K562 (cell line): ENCODE results near the gene SFXN5. TPM values are rescaled to one million over a fixed set of nuclear protein-coding genes. Genes with fewer than 3 reads are reported as not detected.

Experiments used
- ATAC-seq: fragments of 200-7000 bp; cut with Tn5 transposase; 3 replicates; pipeline ENCODE4 v1.9.1; 2020; ENCODE audit warnings: moderate library complexity
- BruUV-seq: library from RNA; stranded (reverse); fragments of 400-500 nt; replicated peaks from 2 replicates; lab custom pipeline; 2021; lab: Mats Ljungman, UMichigan
- CTCF ChIA-PET: fragments of 300-600 bp; formaldehyde crosslinking; extraction: SDS; loops from one replicate; lab custom pipeline; 2021; ENCODE audit warnings: low intra/inter-chr PET ratio; lab: Yijun Ruan, JAX
- POLR2A ChIA-PET: fragments of 300-600, 350-650 bp; sonication (Branson Sonifier 250); formaldehyde crosslinking; extraction: SDS; loops from one replicate; lab custom pipeline; 2021; ENCODE audit warnings: antibody characterized with exemption, inconsistent platforms; lab: Yijun Ruan, JAX
- DNase-seq, 4 experiments: peaks; one replicate each; pipeline versions ENCODE4 v3.0.0 to v3.0.0-alpha.2; 2011 to 2018; ENCODE audit warnings: low spot score in 3 of 4, mixed read lengths in 3 of 4; ENCODE audit errors: extremely low read depth in 1 of 4
- FAIRE-seq: peaks from 2 replicates; lab custom pipeline; 2011; peaks lifted over from hg19 to GRCh38; lab: Jason Lieb, UNC
- H2AFZ ChIP-seq: 2 replicates; pipeline ENCODE4 v1.6.0; 2011; ENCODE audit warnings: low read depth, low read length, control low read depth, inconsistent platforms
- H3K27ac ChIP-seq: fragments of 200-600 bp; 3 replicates; pipeline ENCODE4 v1.8.0; 2011; ENCODE audit warnings: low read depth, mild to moderate bottlenecking, control low read depth, inconsistent platforms, low read length, moderate library complexity, mixed read lengths; ENCODE audit errors: extremely low read depth
- H3K27me3 ChIP-seq, 2 experiments: fragments of 300-600 bp in 1 of 2; 2 replicates in 1 of 2; 3 replicates in 1 of 2; pipeline versions ENCODE4 v1.6.0 to v1.8.0; 2011; ENCODE audit warnings: inconsistent platforms in 2 of 2, low read length in 2 of 2, mild to moderate bottlenecking in 1 of 2, mixed read lengths in 1 of 2, moderate library complexity in 1 of 2; ENCODE audit not compliant: control insufficient read depth in 2 of 2, insufficient read depth in 2 of 2
- H3K36me3 ChIP-seq: fragments of 300-600 bp; 3 replicates; pipeline ENCODE4 v1.8.0; 2011; ENCODE audit warnings: mild to moderate bottlenecking, low read length, inconsistent platforms; ENCODE audit not compliant: control insufficient read depth, insufficient read depth
- H3K4me1 ChIP-seq, 2 experiments: fragments of 200-600 bp in 1 of 2; replicated peaks in 1 of 2; 2 replicates in 1 of 2; 3 replicates in 1 of 2; pipeline versions ENCODE4 v1.5.1 to v1.8.0; 2011; ENCODE audit warnings: inconsistent platforms in 2 of 2, low read length in 2 of 2, mild to moderate bottlenecking in 1 of 2, mixed read lengths in 1 of 2, moderate library complexity in 1 of 2; ENCODE audit not compliant: control insufficient read depth in 2 of 2, insufficient read depth in 2 of 2
- H3K4me2 ChIP-seq: 2 replicates; pipeline ENCODE4 v1.6.1; 2011; ENCODE audit warnings: low read length, control low read depth, inconsistent platforms, mixed read lengths; ENCODE audit not compliant: insufficient read depth
- H3K4me3 ChIP-seq: fragments of 200-600 bp; sonication (generic), shearing (Covaris generic); 2 replicates; pipeline ENCODE4 v1.5.1; 2016; ENCODE audit warnings: control low read depth, inconsistent platforms
- H3K79me2 ChIP-seq: fragments of 200-600 bp; 3 replicates; pipeline ENCODE4 v1.8.0; 2011; ENCODE audit warnings: low read length, inconsistent platforms; ENCODE audit not compliant: control insufficient read depth, insufficient read depth
- H3K9ac ChIP-seq, 2 experiments: 2 replicates each; pipeline versions ENCODE4 v1.6.0 to v1.6.1; 2011; ENCODE audit warnings: low read depth in 2 of 2, low read length in 2 of 2, control low read depth in 1 of 2, inconsistent platforms in 1 of 2, mild to moderate bottlenecking in 1 of 2, mixed read lengths in 1 of 2; ENCODE audit not compliant: insufficient read depth in 1 of 2
- H3K9me1 ChIP-seq: one replicate; pipeline ENCODE4 v1.6.0; 2011; ENCODE audit warnings: inconsistent platforms, mild to moderate bottlenecking, low read length, moderate library complexity; ENCODE audit not compliant: control insufficient read depth, insufficient read depth
- H3K9me3 ChIP-seq: replicated peaks from 2 replicates; pipeline ENCODE4 v1.5.1; 2011; ENCODE audit warnings: low read depth, low read length, inconsistent platforms; ENCODE audit not compliant: control insufficient read depth, insufficient read depth
- H4K20me1 ChIP-seq: replicated peaks from 2 replicates; pipeline ENCODE4 v1.6.1; 2011; ENCODE audit warnings: low read length, inconsistent platforms, mixed read lengths; ENCODE audit not compliant: control insufficient read depth, insufficient read depth
- ADNP ChIP-seq: fragments of 200-800 bp; sonication (Bioruptor generic); IDR thresholded peaks from 2 replicates; pipeline ENCODE4 v1.6.1; 2016; ENCODE audit warnings: missing genetic modification characterization, missing compliant biosample characterization
- DNMT1 ChIP-seq: fragments of 450-650 bp; IDR thresholded peaks from 2 replicates; pipeline ENCODE4 v1.6.1; 2016; ENCODE audit warnings: antibody characterized with exemption, mild to moderate bottlenecking
- ELF4 ChIP-seq: fragments of 450-650 bp; formaldehyde crosslinking; IDR thresholded peaks from 2 replicates; pipeline ENCODE4 v1.4.0; 2022; ENCODE audit warnings: missing genetic modification characterization
- EP300 ChIP-seq: IDR thresholded peaks from 2 replicates; pipeline ENCODE4 v1.6.1; 2012; ENCODE audit warnings: low read length, improper control_type of control experiment
- NFIC ChIP-seq: fragments of 450-650 bp; IDR thresholded peaks from 2 replicates; pipeline ENCODE4 v1.6.1; 2017; ENCODE audit warnings: mild to moderate bottlenecking, inconsistent platforms
- RBM22 ChIP-seq: fragments of 200-400 bp; formaldehyde crosslinking; IDR thresholded peaks from 2 replicates; pipeline ENCODE4 v1.6.1; 2018; ENCODE audit warnings: low read length, low read depth; ENCODE audit not compliant: poor library complexity, severe bottlenecking
- STAG1 ChIP-seq: sonication (generic); formaldehyde crosslinking; IDR thresholded peaks from 2 replicates; pipeline ENCODE4 v1.5.0; 2020; ENCODE audit warnings: missing genetic modification reagents, borderline replicate concordance
- USF1 ChIP-seq: sonication (generic); formaldehyde crosslinking; IDR thresholded peaks from 2 replicates; pipeline ENCODE4 v1.9.0; 2022; ENCODE audit warnings: mild to moderate bottlenecking, missing genetic modification reagents
- ZBED1 ChIP-seq: IDR thresholded peaks from 2 replicates; pipeline ENCODE4 v1.6.1; 2014
- ZFP91 ChIP-seq: sonication (generic); formaldehyde crosslinking; IDR thresholded peaks from 2 replicates; pipeline ENCODE4 v1.8.0; 2022; ENCODE audit warnings: mild to moderate bottlenecking, missing genetic modification reagents
- ZNF239 ChIP-seq: fragments of 250-450 bp; sonication (Bioruptor Pico); IDR thresholded peaks from 2 replicates; pipeline ENCODE4 v1.4.0; 2020; ENCODE audit warnings: mild to moderate bottlenecking
- ZNF75A ChIP-seq: fragments of 450-650 bp; formaldehyde crosslinking; IDR thresholded peaks from 2 replicates; pipeline ENCODE4 v1.4.0; 2020; ENCODE audit warnings: mild to moderate bottlenecking
- WGBS: fragments of 100-300 bp; shearing (Covaris generic); methylation state at CpG from one replicate; pipeline ENCODE4 v1.1.6; 2016; ENCODE audit warnings: low coverage, mixed read lengths; ENCODE audit not compliant: insufficient coverage; ENCODE audit errors: missing lambda C conversion rate; 5-methylcytosine and 5-hydroxymethylcytosine counted together
- in situ Hi-C: fragments of 300-500 bp; cut with MboI; formaldehyde crosslinking; loops from 4 replicates; pipeline ENCODE4 v1.15.0; 2018; ENCODE audit warnings: inconsistent platforms, mixed read lengths
- intact Hi-C: fragments of 100-400 bp; cut with micrococcal nuclease; formaldehyde crosslinking; loops from 2 replicates; pipeline ENCODE4 v1.14.2; 2022
- polyA plus RNA-seq, 8 experiments: library from polyadenylated mRNA; depleted of rRNA in 4 of 8; stranded (reverse) in 5 of 8; unstranded in 3 of 8; fragments of >200 nt; fragmentation: Nextera tagmentation in 2 of 8; fragmentation: Illumina TruSeq in 1 of 8; extraction: Ambion mirVana in 2 of 8; extraction: Trizol in 1 of 8; gene quantifications; 2 replicates each; pipeline versions ENCODE4 v1.2.1 to v1.2.3, GENCODE V29; 2011 to 2014; ENCODE audit warnings: inconsistent platforms in 1 of 8, missing spikeins in 1 of 8
- total RNA-seq, 7 experiments: library from RNA; depleted of rRNA in 6 of 7; stranded (reverse); fragments of >200 nt in 6 of 7; fragmentation: Illumina TruSeq in 2 of 7; extraction: Trizol in 2 of 7; gene quantifications; 2 replicates each; pipeline versions ENCODE4 v1.2.1 to v1.2.3, GENCODE V29; 2011 to 2021; ENCODE audit warnings: low replicate concordance in 1 of 7

Gene SFXN5
- total and polyA plus RNA-seq, 9 of the 15 experiments (the other 6 are each of a cell fraction or from before 2014, with no cell fraction given) = 8.3 to 22.6 (median 16.0) TPM

GRCh38 chr2:72924353-72925240 lies 146.9 kb downstream of the SFXN5 start:
- ChIA-PET POLR2A (interaction anchor here (0.7 kb wide), 1 partner anchor 160 kb away, joined by 3 read pairs; no protein-coding TSS in a partner anchor), CTCF (no interaction called here)
- in situ Hi-C loops = no loop called here
- Histone ChIP-seq H3K9me1 (no peaks in the 10 kb centered on the region), H3K4me3 (no peak overlapping the region), H3K79me2 (no peaks in the 10 kb centered on the region), H4K20me1 (peaks cover 28% of the 10 kb centered on the region), H3K27ac (no peak overlapping the region), H2AFZ (no peak overlapping the region), H3K27me3 (peaks cover 75 to 93% of the 10 kb centered on the region in 2 experiments), H3K9me3 (no peaks in the 10 kb centered on the region), H3K4me1 (peaks cover 0 to 25% of the 10 kb centered on the region in 2 experiments; a peak in 2 of 5 replicates), H3K4me2 (no peak overlapping the region), H3K9ac (no peak overlapping the region), H3K36me3 (no peaks in the 10 kb centered on the region)
- intact Hi-C loops = no loop called here
- BruUV-seq = no TSS peak
- 23% methylated on average over 47 of the region's 61 CpGs for WGBS
- ATAC-seq (no peak), DNase-seq (no peak), FAIRE-seq (no peak)
- no peak for TF ChIP-seq ZNF75A (CRISPR knock-in tag)
- no peak for TF ChIP-seq ELF4 (CRISPR knock-in tag)

GRCh38 chr2:72923833-72924352 lies 147.6 kb downstream of the SFXN5 start:
- intact Hi-C loops (no loop called here), in situ Hi-C loops (no loop called here)
- DNase-seq = no peak
- ChIA-PET POLR2A (interaction anchor here (0.7 kb wide), 1 partner anchor 161 kb away, joined by 3 read pairs; no protein-coding TSS in a partner anchor), CTCF (no interaction called here)
- ATAC-seq = no peak
- Histone ChIP-seq H4K20me1 (peaks cover 29% of the 10 kb centered on the region), H3K4me2 (no peak overlapping the region), H3K27me3 (peaks cover 79 to 91% of the 10 kb centered on the region in 2 experiments), H3K9ac (no peak overlapping the region; a peak in 1 of 4 replicates), H3K4me3 (no peak overlapping the region), H3K27ac (no peak overlapping the region), H3K4me1 (peaks cover 0 to 26% of the 10 kb centered on the region in 2 experiments; a peak in 2 of 5 replicates), H3K9me3 (no peaks in the 10 kb centered on the region), H2AFZ (no peak overlapping the region), H3K9me1 (no peaks in the 10 kb centered on the region), H3K79me2 (no peaks in the 10 kb centered on the region), H3K36me3 (no peaks in the 10 kb centered on the region)
- 4% methylated on average over 12 of the region's 36 CpGs for WGBS
- FAIRE-seq = no peak
- no TSS peak for BruUV-seq
- TF ChIP-seq ZBED1 = no peak
- TF ChIP-seq ZFP91 = no peak
- TF ChIP-seq DNMT1 = no peak
- TF ChIP-seq ZNF239 (CRISPR knock-in tag) = no peak
- no peak for TF ChIP-seq ADNP (tag)
- TF ChIP-seq RBM22 = no peak
- no peak for TF ChIP-seq USF1
- no peak for TF ChIP-seq STAG1 (CRISPR knock-in tag)
- TF ChIP-seq NFIC = no peak
- no peak for TF ChIP-seq EP300
